GM19193 (cell line): ENCODE data around the gene PPP2R2B.

Experiments
- POLR2A ChIP-seq: IDR thresholded peaks from 4 replicates; pipeline ENCODE4 v1.6.1; 2011; ENCODE audit not compliant: insufficient read depth, insufficient read length; ENCODE audit errors: extremely low read depth

PPP2R2B gene

DNA sequence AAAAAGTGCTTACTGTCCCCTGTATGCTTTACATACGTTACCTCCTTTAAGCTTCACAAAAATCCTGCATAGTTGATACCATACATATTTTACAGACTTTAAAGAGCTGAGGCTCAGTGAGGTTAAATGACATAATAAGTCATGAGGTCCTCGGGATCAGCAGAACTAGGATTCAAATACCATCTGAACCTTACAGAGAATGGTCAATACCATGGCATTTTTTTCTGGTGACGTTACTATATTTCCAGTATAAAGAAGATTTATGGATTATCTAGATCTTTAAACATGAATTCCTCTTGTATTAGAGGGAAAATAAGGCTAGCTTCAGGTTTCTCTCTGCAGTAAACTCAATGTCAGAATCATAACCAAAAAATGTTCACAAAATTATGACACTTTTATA, 208.9 kb downstream of the PPP2R2B start:
- TF ChIP-seq POLR2A, result no peak

DNA sequence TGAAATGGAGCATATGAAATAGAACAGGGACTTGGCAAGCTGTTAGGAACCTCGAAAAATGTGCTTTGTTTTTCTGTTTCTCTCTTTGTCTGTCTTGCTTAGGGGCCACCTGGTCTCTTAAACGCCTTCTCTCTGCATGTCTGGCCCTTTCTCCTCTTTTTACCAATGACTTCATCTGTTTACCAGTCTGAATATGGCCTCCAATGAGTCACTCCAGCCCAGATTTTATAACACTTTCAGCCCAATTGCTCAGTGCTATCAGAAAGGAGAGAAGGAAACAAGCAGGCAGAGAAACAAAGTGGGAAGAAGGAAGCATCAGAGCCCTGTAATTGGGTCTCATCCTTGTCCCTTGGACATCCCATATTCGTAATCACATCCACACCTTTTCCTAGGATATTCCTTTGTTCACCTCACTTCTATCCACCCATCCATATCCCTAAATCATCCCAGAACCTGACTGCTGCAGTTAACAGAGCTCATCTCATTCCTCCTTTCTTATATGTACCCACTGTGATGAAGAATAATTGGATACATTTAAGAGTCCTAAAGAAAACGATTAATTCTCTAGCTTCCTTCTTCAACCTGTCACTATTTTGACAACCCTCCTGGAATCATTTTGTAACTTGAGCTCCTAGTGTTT, 210.8 kb downstream of the PPP2R2B start:
- no peak for TF ChIP-seq POLR2A

- TF ChIP-seq POLR2A, result no peak
Measured at GRCh38 chr5:146662229-146662628, 216.3 kb downstream of the PPP2R2B start.

- TF ChIP-seq POLR2A, result no peak
Measured at GRCh38 chr5:146660376-146660960, 218.1 kb downstream of the PPP2R2B start.

DNA sequence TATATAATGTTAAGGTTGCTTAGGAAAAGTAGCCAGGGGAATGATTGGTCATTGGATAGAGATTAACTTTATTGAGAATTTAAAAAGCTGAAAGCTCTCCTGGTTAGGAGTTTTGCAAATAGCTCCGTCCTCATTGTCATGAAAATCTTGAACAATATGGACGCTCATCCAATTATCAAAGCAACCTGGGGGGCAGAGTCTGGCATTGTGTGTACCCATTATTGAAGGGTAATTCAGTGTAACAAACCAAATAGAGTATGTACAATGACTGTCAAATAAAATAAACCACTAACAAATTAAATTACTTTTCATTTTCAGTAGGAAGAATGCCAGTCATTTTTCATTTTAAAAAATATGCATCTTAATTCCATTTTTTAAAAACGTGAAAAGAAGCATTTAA, 218.6 kb downstream of the PPP2R2B start:
- no peak for TF ChIP-seq POLR2A

- no peak for TF ChIP-seq POLR2A
Measured at GRCh38 chr5:146656703-146657102, 221.9 kb downstream of the PPP2R2B start.

- no peak for TF ChIP-seq POLR2A
Measured at GRCh38 chr5:146653560-146653959, 225.0 kb downstream of the PPP2R2B start.

DNA sequence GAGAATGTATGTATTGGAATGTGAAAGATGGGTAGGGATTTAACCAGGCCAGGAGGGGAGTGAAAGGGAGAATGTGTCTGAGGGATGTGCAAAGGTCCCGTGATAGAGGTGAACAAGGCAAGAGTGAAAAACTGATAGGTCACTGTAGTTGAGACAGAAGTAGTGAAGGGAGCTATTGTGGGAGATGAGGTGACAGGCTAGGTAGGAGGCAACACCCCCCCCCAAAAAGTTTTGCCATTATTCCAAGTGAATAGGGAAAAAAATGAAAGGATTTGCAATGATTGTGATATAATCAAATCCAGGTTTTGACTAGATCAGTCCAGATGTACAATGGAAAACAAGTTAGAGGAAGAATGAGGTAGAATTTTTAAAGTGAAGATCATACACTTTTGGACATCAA, 226.0 kb downstream of the PPP2R2B start:
- TF ChIP-seq POLR2A, result no peak

GRCh38 chr5:146647656-146648199, 230.8 kb downstream of the PPP2R2B start:
- TF ChIP-seq POLR2A, result no peak

DNA sequence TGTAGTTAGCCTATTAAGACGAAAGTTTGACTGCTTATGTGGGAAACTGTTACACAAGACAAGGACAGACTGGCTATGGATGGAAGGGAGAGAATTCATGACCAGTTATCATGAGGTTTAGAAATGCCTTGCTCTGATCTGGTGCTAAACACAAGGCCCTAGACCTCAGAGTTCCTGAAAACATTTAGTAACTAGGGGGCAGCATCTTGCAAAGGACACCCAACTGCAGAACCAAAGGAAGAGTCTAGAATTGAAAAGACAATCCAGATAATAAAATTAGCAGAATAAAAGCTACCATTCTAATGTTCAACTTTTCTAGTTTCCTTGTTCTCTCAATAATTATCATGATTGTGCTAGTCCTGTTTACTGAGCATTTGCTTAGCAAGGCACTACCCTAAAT, 232.1 kb downstream of the PPP2R2B start:
- TF ChIP-seq POLR2A, result no peak

- TF ChIP-seq POLR2A, result no peak
Measured at GRCh38 chr5:146645342-146645741, 233.2 kb downstream of the PPP2R2B start.

- no peak for TF ChIP-seq POLR2A
Measured at GRCh38 chr5:146644831-146645230, 233.7 kb downstream of the PPP2R2B start.

DNA sequence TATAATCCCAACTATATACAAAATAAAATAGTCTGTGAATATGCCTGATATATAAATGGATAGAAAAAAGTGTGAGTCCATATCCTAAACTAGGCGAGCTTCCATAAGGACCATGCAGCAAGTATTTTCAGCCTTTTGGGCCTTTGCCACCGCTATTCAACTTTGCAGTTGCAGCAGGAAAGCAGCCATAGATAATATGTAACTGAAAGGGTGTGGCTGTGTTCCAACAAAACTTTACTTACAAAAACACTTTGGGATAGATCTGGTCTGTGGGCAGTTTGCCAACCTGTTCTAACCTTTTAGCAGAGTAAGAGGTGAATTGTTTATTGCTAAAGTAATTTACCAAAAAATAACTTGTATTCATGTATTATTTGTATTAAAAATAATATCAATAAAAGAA, 234.8 kb downstream of the PPP2R2B start:
- no peak for TF ChIP-seq POLR2A

- no peak for TF ChIP-seq POLR2A
Measured at GRCh38 chr5:146642410-146642809, 236.1 kb downstream of the PPP2R2B start.

- TF ChIP-seq POLR2A, result no peak
Measured at GRCh38 chr5:146641941-146642340, 236.6 kb downstream of the PPP2R2B start.

GRCh38 chr5:146640285-146640896, 238.2 kb downstream of the PPP2R2B start:
- TF ChIP-seq POLR2A, result no peak
